Fibroblast of gingiva (primary cell): Measurements from ENCODE around the gene SNRNP25.

Experiments used
- DNase-seq: peaks from one replicate; pipeline ENCODE4 v3.0.0-alpha.2; 2011; ENCODE audit warnings: low read depth

Gene SNRNP25

GRCh38 chr16:104928-105327 lies 51.3 kb downstream of the SNRNP25 start:
- no peak for DNase-seq

GRCh38 chr16:105521-105920 lies 51.9 kb downstream of the SNRNP25 start:
- DNase-seq = no peak

- DNase-seq = peak; percentile 76
These were observed 53.1 kb downstream of the SNRNP25 start for GRCh38 chr16:106623-107324.
